ENCODE data around the gene LDOC1.
A peak's percentile ranks its signal among the peaks of the same experiment; 100 is the strongest.
"Not testable (repeated sequence)": the region's sequence is repeated elsewhere in the genome, so short reads cannot be mapped to it uniquely, and the experiment has no call there.

The LDOC1 gene

DNA sequence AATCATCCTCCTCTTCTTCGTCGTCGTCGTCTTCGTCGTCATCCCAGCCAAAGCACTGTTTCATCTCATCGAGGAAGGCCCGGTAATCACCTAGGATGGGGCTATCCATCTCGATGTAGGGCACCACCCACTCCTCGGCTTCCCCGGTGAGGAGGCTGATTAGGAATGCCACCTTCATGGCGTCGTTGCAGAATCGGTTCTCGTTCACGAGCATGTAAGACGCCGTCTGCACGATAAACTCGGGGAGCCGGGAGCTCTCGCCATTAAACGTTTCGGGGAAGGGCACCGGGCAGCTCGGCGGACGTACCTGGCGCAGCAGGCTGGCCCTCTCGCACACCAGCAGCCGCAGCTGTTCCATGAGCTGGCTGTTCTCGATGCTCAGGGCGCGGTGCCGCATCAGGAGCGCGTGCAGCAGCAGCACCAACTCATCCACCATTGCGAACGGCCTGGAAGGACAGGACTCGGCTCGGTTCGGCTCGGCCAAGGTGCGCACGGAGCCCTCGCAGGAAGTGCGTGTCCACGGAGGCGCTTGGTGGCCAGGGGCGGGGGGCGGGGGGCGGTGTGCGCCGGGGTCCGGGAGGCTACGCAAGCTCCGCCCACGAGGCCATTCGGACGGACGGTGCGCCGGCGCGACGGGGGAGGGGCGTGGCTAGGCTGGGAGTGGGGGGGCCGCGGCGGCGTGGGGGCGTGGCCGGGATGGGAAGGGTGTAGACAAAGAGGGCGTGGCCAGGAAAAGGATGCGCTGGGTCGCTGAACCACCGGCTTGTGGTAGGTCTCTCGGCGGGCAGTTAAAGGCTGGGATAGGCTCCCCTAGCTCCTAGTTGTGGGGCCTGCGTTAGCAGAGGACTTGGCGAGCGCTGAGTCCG, at the start of gene LDOC1:
Gene LDOC1 (minus strand): TSS at position 544 of the 866 bp plus-strand sequence. CDS start 108 bp downstream, at position 436.
- no peak within 1 kb of the TSS for H3K27ac ChIP-seq (ENCODE audit: low read length)
- H3K9ac ChIP-seq (ENCODE audit: low read length in 2 of 2): peak within 1 kb of the TSS; percentile 28 to 36
- H3K4me3 ChIP-seq (ENCODE audit: low read length in 2 of 2): peak within 1 kb of the TSS; percentile 75 to 76

DNA sequence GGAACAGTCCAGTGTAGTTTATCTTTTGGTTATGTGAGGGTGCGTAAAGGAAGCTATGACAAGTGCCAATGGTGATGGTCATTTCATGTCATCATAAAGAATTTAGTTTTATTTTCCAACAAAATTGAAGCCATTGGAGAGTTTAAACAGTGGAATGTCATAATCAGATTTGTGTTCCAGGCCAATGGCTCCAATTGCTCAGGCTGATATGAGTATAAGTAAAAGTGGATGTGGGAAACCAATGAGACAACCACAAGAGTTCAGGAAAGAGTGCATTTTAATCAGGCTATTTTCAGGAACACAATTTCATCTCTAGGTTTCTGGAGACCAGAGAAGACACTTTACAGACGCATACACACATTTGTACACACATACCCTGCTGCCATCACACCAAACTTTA, 44.7 kb upstream of the LDOC1 start:
- Histone ChIP-seq H3K27me3 (ENCODE audit: control insufficient read depth in 1 of 2, insufficient read depth in 2 of 2, low read length in 2 of 2) (no peaks in the 10 kb centered on the region), H3K9me3 (ENCODE audit: control insufficient read depth in 2 of 2, low read length in 2 of 2) (no peaks in the 10 kb centered on the region), H3K36me3 (ENCODE audit: control insufficient read depth in 2 of 2, insufficient read depth in 2 of 2, low read length in 2 of 2) (no peaks in the 10 kb centered on the region), H3K27ac (ENCODE audit: low read length) (no peak overlapping the region), H3K9ac (ENCODE audit: low read length in 2 of 2) (no peak overlapping the region), H3K4me3 (ENCODE audit: low read length in 2 of 2) (no peak overlapping the region), H3K4me1 (ENCODE audit: control insufficient read depth, insufficient read depth, low read length) (no peaks in the 10 kb centered on the region)

More for the DNA sequence above, at the start of gene LDOC1:
- peaks cover 0 to 4% of the 10 kb centered on the region in 2 donors for H3K27me3 ChIP-seq (ENCODE audit: control insufficient read depth in 1 of 2, insufficient read depth in 2 of 2, low read length in 2 of 2)
- H3K9me3 ChIP-seq (ENCODE audit: control insufficient read depth in 2 of 2, low read length in 2 of 2): no peaks in the 10 kb centered on the region
- H3K4me1 ChIP-seq (ENCODE audit: control insufficient read depth, insufficient read depth, low read length): no peaks in the 10 kb centered on the region
- no peaks in the 10 kb centered on the region for H3K36me3 ChIP-seq (ENCODE audit: control insufficient read depth in 2 of 2, insufficient read depth in 2 of 2, low read length in 2 of 2)

DNA sequence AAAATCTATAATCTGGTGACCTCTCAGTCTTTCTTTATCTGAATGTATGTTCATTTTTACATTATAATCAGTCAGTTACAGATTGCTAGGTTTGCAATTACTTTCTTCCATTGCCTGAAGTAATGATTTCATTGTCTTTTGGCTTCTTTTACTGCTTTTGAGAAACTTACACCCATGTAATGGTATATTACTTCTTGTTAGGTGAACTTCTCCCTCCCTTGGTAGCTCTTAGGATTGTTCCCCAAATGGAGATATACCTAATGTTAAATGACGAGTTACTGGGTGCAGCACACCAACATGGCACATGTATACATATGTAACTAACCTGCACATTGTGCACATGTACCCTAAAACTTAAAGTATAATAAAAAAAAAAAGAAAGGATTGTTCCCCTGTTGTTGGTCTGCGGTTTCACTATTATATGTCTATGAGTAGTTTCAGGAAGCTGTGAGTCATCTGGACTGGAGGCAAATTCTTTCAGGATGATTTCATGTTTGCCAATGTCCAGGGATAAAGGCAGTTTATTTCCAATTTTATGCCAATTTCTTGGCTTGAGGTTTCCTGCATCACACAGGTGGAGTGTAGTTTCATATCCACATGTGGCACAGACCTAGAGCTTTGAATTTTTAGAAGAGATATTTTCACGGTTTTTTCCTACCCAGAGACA, 43.5 kb upstream of the LDOC1 start:
- Histone ChIP-seq H3K9ac (ENCODE audit: low read length in 2 of 2) (no peak overlapping the region), H3K4me3 (ENCODE audit: low read length in 2 of 2) (no peak overlapping the region), H3K9me3 (ENCODE audit: control insufficient read depth in 2 of 2, low read length in 2 of 2) (no peaks in the 10 kb centered on the region), H3K27me3 (ENCODE audit: control insufficient read depth in 1 of 2, insufficient read depth in 2 of 2, low read length in 2 of 2) (no peaks in the 10 kb centered on the region), H3K36me3 (ENCODE audit: control insufficient read depth in 2 of 2, insufficient read depth in 2 of 2, low read length in 2 of 2) (no peaks in the 10 kb centered on the region), H3K4me1 (ENCODE audit: control insufficient read depth, insufficient read depth, low read length) (no peaks in the 10 kb centered on the region), H3K27ac (ENCODE audit: low read length) (no peak overlapping the region)

DNA sequence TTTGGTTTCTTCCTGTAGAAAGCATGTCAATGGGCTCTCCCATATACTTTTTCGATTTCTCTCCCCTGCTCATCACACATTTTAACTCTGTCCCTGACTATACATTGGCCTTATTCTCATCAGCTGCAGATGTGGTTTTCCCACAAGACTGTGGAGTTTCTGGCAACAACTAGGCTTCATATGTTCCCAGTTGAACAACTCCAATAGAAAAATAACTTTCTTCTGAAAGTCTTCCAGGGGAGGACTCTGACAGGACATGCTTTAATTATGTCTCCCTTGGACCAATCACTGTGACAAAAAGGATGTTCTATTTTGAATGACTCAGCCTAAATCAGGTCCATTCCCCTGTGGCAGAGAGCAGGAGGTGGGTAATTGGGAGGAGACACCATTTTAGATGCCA, 37.3 kb upstream of the LDOC1 start:
- H3K27ac ChIP-seq (ENCODE audit: low read length): no peak overlapping the region

DNA sequence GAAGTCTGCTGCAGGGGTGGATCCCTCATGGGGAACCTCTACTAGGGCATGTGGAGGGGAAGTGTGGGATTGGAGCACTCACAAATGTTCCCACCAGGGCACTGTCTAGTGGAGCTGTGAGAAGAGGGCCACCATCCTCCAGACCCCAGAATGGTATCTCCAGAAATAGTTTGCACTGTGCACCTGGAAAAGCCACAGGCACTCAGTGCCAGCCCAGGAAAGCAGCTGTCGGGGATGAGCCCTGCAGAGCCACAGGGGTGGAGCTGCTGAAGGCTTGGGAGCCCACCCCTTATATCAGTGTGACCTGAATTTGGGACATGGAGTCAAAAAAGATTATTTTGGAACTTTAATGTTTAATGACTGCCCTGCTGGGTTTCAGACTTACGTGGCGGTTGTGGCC, 25.0 kb upstream of the LDOC1 start:
- H3K36me3 ChIP-seq (ENCODE audit: control insufficient read depth in 2 of 2, insufficient read depth in 2 of 2, low read length in 2 of 2): no peaks in the 10 kb centered on the region
- no peaks in the 10 kb centered on the region for H3K9me3 ChIP-seq (ENCODE audit: control insufficient read depth in 2 of 2, low read length in 2 of 2)
- no peak overlapping the region for H3K9ac ChIP-seq (ENCODE audit: low read length in 2 of 2)
- H3K4me3 ChIP-seq (ENCODE audit: low read length in 2 of 2): no peak overlapping the region
- H3K27ac ChIP-seq (ENCODE audit: low read length): no peak overlapping the region
- H3K27me3 ChIP-seq (ENCODE audit: control insufficient read depth in 1 of 2, insufficient read depth in 2 of 2, low read length in 2 of 2): no peaks in the 10 kb centered on the region
- no peaks in the 10 kb centered on the region for H3K4me1 ChIP-seq (ENCODE audit: control insufficient read depth, insufficient read depth, low read length)

More for the DNA sequence above, 37.3 kb upstream of the LDOC1 start:
- H3K27me3 ChIP-seq (ENCODE audit: control insufficient read depth in 1 of 2, insufficient read depth in 2 of 2, low read length in 2 of 2): no peaks in the 10 kb centered on the region
- H3K4me1 ChIP-seq (ENCODE audit: control insufficient read depth, insufficient read depth, low read length): no peaks in the 10 kb centered on the region
- H3K4me3 ChIP-seq (ENCODE audit: low read length in 2 of 2): no peak overlapping the region
- H3K9me3 ChIP-seq (ENCODE audit: control insufficient read depth in 2 of 2, low read length in 2 of 2): no peaks in the 10 kb centered on the region
- H3K9ac ChIP-seq (ENCODE audit: low read length in 2 of 2): no peak overlapping the region
- no peaks in the 10 kb centered on the region for H3K36me3 ChIP-seq (ENCODE audit: control insufficient read depth in 2 of 2, insufficient read depth in 2 of 2, low read length in 2 of 2)

DNA sequence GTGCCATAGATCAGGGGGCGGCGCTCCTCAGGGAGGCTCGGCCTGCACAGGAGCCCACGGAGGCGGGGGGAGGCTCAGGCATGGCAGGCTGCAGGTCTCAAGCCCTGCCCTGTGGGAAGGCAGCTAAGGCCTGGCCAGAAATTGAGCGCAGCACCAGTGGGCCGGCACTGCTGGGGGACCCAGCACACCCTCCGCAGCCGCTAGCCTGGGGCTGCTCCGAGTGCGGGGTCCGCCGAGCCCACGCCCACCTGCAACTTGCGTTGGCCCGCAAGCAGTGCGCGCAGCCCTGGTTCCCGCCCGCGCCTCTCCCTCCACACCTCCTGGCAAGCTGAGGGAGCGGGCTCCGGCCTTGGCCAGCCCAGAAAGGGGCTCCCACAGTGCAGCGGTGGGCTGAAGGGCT, 11.6 kb upstream of the LDOC1 start:
- H3K4me1 ChIP-seq (ENCODE audit: control insufficient read depth, insufficient read depth, low read length); H3K4me3 ChIP-seq (ENCODE audit: low read length in 2 of 2); H3K27ac ChIP-seq (ENCODE audit: low read length); H3K27me3 ChIP-seq (ENCODE audit: control insufficient read depth in 1 of 2, insufficient read depth in 2 of 2, low read length in 2 of 2); H3K9ac ChIP-seq (ENCODE audit: low read length in 2 of 2); H3K9me3 ChIP-seq (ENCODE audit: control insufficient read depth in 2 of 2, low read length in 2 of 2); H3K36me3 ChIP-seq (ENCODE audit: control insufficient read depth in 2 of 2, insufficient read depth in 2 of 2, low read length in 2 of 2): not testable (repeated sequence)

DNA sequence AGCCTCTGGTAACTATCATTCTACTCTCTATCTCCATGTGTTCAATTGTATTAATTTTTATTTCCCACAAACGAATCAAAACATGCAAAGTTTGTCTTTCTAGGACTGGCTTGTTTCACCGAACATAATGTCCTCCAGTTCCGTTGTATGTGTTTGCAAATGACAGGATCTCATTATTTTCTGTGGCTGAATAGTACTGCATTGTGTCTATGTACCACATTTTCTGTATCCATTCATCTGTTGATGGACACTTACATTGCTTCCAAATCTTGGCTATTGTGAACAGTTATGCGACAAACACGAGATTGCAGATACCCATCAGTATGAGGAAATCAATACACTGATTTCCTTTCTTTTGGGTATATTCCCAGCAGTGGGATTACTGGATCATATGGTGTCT, 8.4 kb upstream of the LDOC1 start:
- H3K36me3 ChIP-seq (ENCODE audit: control insufficient read depth in 2 of 2, insufficient read depth in 2 of 2, low read length in 2 of 2): no peaks in the 10 kb centered on the region
- H3K9ac ChIP-seq (ENCODE audit: low read length in 2 of 2): no peak overlapping the region
- H3K27me3 ChIP-seq (ENCODE audit: control insufficient read depth in 1 of 2, insufficient read depth in 2 of 2, low read length in 2 of 2): peaks cover 0 to 2% of the 10 kb centered on the region in 2 donors
- no peaks in the 10 kb centered on the region for H3K4me1 ChIP-seq (ENCODE audit: control insufficient read depth, insufficient read depth, low read length)
- no peak overlapping the region for H3K27ac ChIP-seq (ENCODE audit: low read length)
- no peak overlapping the region for H3K4me3 ChIP-seq (ENCODE audit: low read length in 2 of 2)
- no peaks in the 10 kb centered on the region for H3K9me3 ChIP-seq (ENCODE audit: control insufficient read depth in 2 of 2, low read length in 2 of 2)

DNA sequence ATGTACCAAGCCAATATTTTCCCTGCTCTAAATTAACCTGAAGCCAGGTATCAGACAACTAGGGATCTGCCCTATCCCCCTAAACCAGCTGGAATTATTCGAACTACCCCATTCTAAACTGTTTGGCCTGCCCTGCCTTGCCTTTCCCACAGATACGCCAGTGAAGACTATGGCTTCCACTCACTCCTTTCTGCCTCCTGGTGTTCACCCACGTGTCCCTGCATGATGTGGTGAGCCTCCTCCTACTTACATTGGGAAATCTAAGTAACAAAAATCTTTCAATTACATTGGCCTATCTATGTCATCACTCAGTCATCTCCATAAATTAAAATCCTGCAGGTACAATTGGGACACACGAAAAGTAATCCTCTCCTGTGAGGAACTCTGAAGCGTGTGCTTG, 6.1 kb upstream of the LDOC1 start:
- Histone ChIP-seq H3K4me1 (ENCODE audit: control insufficient read depth, insufficient read depth, low read length) (no peaks in the 10 kb centered on the region), H3K27ac (ENCODE audit: low read length) (no peak overlapping the region), H3K36me3 (ENCODE audit: control insufficient read depth in 2 of 2, insufficient read depth in 2 of 2, low read length in 2 of 2) (no peaks in the 10 kb centered on the region), H3K9me3 (ENCODE audit: control insufficient read depth in 2 of 2, low read length in 2 of 2) (no peaks in the 10 kb centered on the region), H3K9ac (ENCODE audit: low read length in 2 of 2) (no peak overlapping the region), H3K4me3 (ENCODE audit: low read length in 2 of 2) (no peak overlapping the region), H3K27me3 (ENCODE audit: control insufficient read depth in 1 of 2, insufficient read depth in 2 of 2, low read length in 2 of 2) (peaks cover 0 to 4% of the 10 kb centered on the region in 2 donors)

DNA sequence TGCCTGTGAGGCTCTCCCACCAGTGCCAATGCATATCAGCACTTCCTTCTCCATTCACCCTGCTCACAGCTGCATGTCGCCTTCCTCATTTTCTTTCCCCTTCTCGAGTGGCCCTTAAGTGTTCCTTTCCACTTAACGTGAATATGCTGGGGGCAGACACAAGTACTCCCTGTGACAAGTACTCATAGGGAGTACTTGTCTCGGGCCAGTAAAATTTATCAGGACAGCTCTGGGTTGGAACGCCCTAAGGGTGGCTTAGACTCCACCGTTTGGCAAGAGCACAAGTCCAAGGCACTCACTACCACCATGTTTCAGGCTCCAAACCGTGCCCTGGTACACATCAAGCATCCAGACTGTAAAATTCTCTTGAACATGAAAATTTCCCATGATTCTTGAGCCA, 3.9 kb upstream of the LDOC1 start:
- H3K9ac ChIP-seq (ENCODE audit: low read length in 2 of 2): no peak overlapping the region
- H3K4me1 ChIP-seq (ENCODE audit: control insufficient read depth, insufficient read depth, low read length): no peaks in the 10 kb centered on the region
- H3K9me3 ChIP-seq (ENCODE audit: control insufficient read depth in 2 of 2, low read length in 2 of 2): no peaks in the 10 kb centered on the region
- H3K36me3 ChIP-seq (ENCODE audit: control insufficient read depth in 2 of 2, insufficient read depth in 2 of 2, low read length in 2 of 2): no peaks in the 10 kb centered on the region
- H3K27ac ChIP-seq (ENCODE audit: low read length): no peak overlapping the region
- peaks cover 0 to 4% of the 10 kb centered on the region in 2 donors for H3K27me3 ChIP-seq (ENCODE audit: control insufficient read depth in 1 of 2, insufficient read depth in 2 of 2, low read length in 2 of 2)
- H3K4me3 ChIP-seq (ENCODE audit: low read length in 2 of 2): no peak overlapping the region

DNA sequence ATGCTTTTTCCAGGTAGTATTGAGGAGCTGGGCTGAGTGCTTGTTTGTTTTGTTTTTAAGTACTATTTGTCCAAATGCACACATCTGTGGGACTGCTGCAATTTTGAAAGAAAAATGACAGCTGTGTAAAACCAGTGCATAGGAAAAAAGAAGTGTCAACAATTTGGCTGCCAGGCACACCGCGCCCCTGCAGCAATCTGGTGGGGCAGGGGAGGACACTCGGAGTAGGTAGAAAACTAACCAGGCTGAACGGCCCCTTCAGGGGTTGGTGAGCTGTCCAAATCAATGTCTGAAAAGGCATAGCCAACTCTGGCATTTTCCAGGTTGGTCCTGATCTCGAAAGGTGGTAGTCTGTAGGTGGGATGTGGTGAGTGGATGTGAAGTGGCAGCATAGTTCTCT, 1.1 kb downstream of the LDOC1 start:
- Histone ChIP-seq H3K27ac (ENCODE audit: low read length) (no peak overlapping the region), H3K36me3 (ENCODE audit: control insufficient read depth in 2 of 2, insufficient read depth in 2 of 2, low read length in 2 of 2) (no peaks in the 10 kb centered on the region), H3K27me3 (ENCODE audit: control insufficient read depth in 1 of 2, insufficient read depth in 2 of 2, low read length in 2 of 2) (peaks cover 0 to 4% of the 10 kb centered on the region in 2 donors), H3K9ac (ENCODE audit: low read length in 2 of 2) (no peak overlapping the region), H3K4me3 (ENCODE audit: low read length in 2 of 2) (peak overlapping the region in 1 of 2 donors; percentile 76), H3K4me1 (ENCODE audit: control insufficient read depth, insufficient read depth, low read length) (no peaks in the 10 kb centered on the region), H3K9me3 (ENCODE audit: control insufficient read depth in 2 of 2, low read length in 2 of 2) (no peaks in the 10 kb centered on the region)

DNA sequence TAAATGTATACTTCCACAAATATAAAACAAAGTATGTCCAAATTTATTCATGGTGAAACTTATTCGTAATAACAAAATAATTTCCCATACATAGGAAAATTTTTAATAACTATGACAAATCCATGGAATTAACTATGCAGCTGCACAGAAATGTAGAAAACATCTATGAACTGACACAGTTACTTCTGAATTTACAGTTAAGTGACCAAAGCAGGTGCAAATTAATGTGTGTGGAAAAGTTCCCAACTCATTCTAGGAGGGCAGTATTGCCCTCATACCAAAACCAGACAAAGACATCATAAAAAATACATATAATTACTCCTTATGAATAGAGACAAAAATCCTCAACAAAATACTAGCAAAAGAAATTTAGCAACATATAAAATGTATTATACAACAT, 12.5 kb downstream of the LDOC1 start:
- no peak overlapping the region for H3K9ac ChIP-seq (ENCODE audit: low read length in 2 of 2)
- no peaks in the 10 kb centered on the region for H3K9me3 ChIP-seq (ENCODE audit: control insufficient read depth in 2 of 2, low read length in 2 of 2)
- no peaks in the 10 kb centered on the region for H3K27me3 ChIP-seq (ENCODE audit: control insufficient read depth in 1 of 2, insufficient read depth in 2 of 2, low read length in 2 of 2)
- no peaks in the 10 kb centered on the region for H3K4me1 ChIP-seq (ENCODE audit: control insufficient read depth, insufficient read depth, low read length)
- H3K4me3 ChIP-seq (ENCODE audit: low read length in 2 of 2): no peak overlapping the region
- no peak overlapping the region for H3K27ac ChIP-seq (ENCODE audit: low read length)
- no peaks in the 10 kb centered on the region for H3K36me3 ChIP-seq (ENCODE audit: control insufficient read depth in 2 of 2, insufficient read depth in 2 of 2, low read length in 2 of 2)

All from stomach smooth muscle (tissue), 2 donors.